Ishikawa (cell line): ENCODE results near the gene ANKRD24.

Experiments
- MAX ChIP-seq: IDR thresholded peaks from 2 replicates; pipeline ENCODE4 v1.6.1; 2012
- RAD21 ChIP-seq: IDR thresholded peaks from 2 replicates; pipeline ENCODE4 v1.6.1; 2012; ENCODE audit warnings: low read depth
- REST ChIP-seq: IDR thresholded peaks from 2 replicates; pipeline ENCODE4 v1.6.1; 2012; ENCODE audit warnings: low read depth, mild to moderate bottlenecking
- TEAD4 ChIP-seq: IDR thresholded peaks from 2 replicates; pipeline ENCODE4 v1.6.1; 2012

GRCh38 chr19:4140237-4140711 lies 42.2 kb upstream of the ANKRD24 start:
- TF ChIP-seq TEAD4 (0 out of 2 replicates have a peak, but pooled peaks have one; percentile 18), MAX (no peak), REST (no peak), RAD21 (peak; percentile 68)
